Loucy (cell line): ENCODE measurements around the gene DNAH8.

Experiments
- CTCF ChIP-seq: fragments of 200-600 bp; sonication (generic); conservative IDR thresholded peaks from 2 replicates; pipeline ENCODE4 v1.5.1; 2014; ENCODE audit warnings: mild to moderate bottlenecking, antibody characterized with exemption, low read length
- EZH2phosphoT487 ChIP-seq: fragments of 200-600 bp; IDR thresholded peaks from 2 replicates; pipeline ENCODE4 v1.6.1; 2018; ENCODE audit warnings: antibody characterized with exemption, mild to moderate bottlenecking, moderate library complexity, borderline replicate concordance

- TF ChIP-seq CTCF (no peak), EZH2phosphoT487 (no peak)
Observed at GRCh38 chr6:38867726-38868125, 152.6 kb downstream of the DNAH8 start.
